LNCaP clone FGC (cell line): Measurements from ENCODE around the gene HMCN2.

Source experiments
- DNase-seq: peaks from one replicate; pipeline ENCODE4 v3.0.0-alpha.2; 2011; ENCODE audit warnings: low read depth
- H3K4me3 ChIP-seq: 2 replicates; pipeline ENCODE4 v1.5.1; 2011; ENCODE audit warnings: mild to moderate bottlenecking, low read depth, low read length, control low read depth
- TF ChIP-seq, protein P1 (sequence below): IDR thresholded peaks from 2 replicates; pipeline ENCODE4 v1.5.1; 2012; ENCODE audit warnings: mild to moderate bottlenecking; ENCODE audit not compliant: control insufficient read depth, insufficient read depth; ENCODE audit errors: extremely low read depth

HMCN2 gene

DNA sequence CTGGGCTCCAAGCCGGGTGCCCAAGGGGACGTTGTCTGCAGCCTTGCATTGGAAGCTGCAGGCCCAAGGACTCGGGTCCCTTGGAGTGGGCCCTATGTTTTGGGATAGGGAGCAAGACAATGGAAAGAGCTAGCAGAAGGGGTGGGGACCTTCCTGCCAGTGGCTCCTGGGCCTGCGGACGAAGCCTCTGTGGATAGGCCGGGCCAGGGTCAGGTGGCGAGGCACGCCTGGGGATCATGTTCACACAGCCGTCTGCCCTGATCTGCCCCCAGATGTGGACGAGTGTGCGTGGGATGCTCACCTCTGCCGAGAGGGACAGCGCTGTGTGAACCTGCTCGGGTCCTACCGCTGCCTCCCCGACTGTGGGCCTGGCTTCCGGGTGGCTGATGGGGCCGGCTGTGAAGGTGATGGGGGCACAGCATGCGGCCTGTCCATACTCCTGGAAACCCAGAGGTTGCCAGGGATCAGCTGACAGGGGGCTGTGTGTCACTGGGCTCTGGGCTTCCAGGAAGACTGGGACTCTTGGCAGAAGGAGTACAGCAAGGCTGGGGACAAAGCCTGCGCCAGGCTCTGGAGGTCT is 162.6 kb downstream of the HMCN2 start:
- TF ChIP-seq, protein P1, sequence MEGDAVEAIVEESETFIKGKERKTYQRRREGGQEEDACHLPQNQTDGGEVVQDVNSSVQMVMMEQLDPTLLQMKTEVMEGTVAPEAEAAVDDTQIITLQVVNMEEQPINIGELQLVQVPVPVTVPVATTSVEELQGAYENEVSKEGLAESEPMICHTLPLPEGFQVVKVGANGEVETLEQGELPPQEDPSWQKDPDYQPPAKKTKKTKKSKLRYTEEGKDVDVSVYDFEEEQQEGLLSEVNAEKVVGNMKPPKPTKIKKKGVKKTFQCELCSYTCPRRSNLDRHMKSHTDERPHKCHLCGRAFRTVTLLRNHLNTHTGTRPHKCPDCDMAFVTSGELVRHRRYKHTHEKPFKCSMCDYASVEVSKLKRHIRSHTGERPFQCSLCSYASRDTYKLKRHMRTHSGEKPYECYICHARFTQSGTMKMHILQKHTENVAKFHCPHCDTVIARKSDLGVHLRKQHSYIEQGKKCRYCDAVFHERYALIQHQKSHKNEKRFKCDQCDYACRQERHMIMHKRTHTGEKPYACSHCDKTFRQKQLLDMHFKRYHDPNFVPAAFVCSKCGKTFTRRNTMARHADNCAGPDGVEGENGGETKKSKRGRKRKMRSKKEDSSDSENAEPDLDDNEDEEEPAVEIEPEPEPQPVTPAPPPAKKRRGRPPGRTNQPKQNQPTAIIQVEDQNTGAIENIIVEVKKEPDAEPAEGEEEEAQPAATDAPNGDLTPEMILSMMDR: no peak
- no peak for DNase-seq
- H3K4me3 ChIP-seq: no peak overlapping the region

DNA sequence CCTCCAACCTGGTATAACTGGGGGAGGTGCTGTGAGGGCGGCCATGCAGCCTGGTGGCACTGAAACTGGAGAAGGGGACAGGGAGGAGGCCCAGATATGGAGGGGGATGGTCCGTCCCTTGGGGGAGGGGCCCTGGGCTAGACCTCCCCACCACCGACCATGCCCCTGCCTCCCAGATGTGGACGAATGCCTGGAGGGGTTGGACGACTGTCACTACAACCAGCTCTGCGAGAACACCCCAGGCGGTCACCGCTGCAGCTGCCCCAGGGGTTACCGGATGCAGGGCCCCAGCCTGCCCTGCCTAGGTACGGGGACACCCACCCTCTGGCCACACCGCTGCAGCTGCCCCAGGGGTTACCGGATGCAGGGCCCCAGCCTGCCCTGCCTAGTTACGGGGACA is 163.8 kb downstream of the HMCN2 start:
- H3K4me3 ChIP-seq: no peak overlapping the region
- TF ChIP-seq, protein P1: no peak
- no peak for DNase-seq

DNA sequence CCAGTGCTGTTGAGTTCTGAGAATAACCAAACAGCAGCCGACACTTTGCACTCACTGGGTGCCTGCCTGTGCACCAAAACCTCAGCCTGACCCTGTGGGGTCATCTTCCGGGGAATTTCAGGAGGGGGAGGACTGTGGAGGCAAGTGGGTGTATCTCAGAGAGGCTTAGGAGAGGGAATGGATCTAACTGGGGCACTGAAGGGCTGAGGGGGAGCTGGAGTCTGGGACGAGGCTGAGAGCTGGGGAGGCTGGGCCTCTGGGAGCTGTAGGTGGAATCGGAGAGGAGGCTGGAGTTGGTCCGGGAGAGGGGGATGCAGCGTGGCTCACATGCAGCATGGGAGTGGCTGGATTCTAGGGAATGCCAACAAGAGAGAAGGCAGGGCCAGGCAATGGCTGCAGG is 164.3 kb downstream of the HMCN2 start:
- H3K4me3 ChIP-seq: no peak overlapping the region
- TF ChIP-seq, protein P1: no peak
- DNase-seq: no peak

DNA sequence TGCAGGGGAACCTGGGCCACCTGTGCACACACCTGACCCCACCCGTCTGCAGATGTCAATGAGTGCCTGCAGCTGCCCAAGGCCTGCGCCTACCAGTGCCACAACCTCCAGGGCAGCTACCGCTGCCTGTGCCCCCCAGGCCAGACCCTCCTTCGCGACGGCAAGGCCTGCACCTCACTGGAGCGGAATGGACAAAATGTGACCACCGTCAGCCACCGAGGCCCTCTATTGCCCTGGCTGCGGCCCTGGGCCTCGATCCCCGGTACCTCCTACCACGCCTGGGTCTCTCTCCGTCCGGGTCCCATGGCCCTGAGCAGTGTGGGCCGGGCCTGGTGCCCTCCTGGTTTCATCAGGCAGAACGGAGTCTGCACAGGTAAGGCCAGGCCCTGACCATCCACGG is 164.7 kb downstream of the HMCN2 start:
- no peak for DNase-seq
- H3K4me3 ChIP-seq: no peak overlapping the region
- TF ChIP-seq, protein P1: no peak

DNA sequence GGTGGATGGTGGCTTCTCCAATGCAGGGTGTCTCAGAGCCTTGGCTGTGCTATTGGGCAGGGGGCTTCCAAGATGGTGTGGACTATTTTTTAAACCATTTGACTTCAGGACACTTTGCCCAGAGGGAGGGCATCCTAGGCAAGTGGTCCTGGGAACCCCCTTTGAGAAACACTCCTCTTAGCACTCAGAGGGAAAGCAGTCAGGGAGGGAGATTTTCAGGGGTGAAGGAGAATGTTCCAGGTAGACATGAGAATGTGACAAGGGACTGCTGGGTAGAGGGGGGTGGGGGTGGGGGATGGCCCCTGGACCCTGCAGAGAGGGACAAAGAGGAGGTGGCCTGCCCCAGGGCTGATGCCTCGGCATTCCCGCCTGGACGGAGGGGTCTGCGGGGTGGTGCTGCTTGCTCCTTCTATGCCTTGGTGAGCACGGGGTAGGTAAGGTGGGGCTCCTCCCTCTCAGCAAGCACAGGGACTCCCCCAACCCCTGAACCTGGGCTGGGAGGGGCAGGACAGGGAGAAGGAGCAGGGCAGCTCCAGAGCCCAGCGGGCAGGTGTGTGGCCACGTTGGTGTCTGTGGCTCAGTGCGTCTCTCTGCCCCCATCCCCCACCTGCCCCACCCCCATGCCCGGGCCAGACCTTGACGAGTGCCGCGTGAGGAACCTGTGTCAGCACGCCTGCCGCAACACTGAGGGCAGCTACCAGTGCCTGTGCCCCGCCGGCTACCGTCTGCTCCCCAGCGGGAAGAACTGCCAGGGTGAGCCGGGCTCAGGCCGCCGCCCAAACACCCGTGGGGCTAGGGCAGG is 165.4 kb downstream of the HMCN2 start:
- no peak overlapping the region for H3K4me3 ChIP-seq
- DNase-seq: no peak

DNA sequence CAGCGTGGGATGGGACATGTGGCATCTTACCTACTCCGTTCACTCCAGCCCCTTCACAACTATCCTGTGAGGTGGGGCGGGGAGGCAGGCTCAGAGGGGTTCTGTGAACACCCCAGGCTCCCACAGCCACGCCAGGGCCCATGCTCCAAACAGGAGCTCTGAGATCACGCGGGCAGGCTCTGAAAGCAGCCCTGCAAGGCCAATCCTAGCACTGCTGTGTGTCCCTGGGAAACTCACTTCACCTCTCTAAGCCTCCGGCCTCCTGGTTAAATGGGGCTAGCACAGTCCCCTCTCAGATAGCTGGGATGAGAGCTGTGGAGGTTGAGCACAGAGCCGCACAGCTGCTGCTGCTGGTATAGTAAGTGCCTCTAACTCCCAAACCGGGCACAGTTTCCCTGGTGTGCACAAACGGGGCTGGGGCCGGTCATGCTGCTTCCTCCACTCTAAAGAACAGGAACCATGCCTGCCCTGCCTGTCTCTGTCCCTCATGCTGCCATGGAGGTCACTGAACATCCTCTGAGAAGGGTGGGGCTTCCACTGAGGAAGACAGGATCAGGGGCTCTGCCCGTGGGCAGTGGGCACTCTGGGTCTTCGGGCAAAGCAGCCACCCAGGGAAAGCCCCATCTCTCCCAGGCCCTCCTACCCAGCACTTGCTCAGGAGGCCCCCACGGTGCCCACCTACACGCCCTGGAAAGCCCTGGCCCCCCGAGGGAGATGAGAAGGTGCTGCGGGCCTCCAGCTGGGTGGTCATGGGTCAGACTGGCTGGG is 166.2 kb downstream of the HMCN2 start:
- H3K4me3 ChIP-seq: no peak overlapping the region
- no peak for DNase-seq
- TF ChIP-seq, protein P1: no peak

More for the DNA sequence above, 165.4 kb downstream of the HMCN2 start:
- TF ChIP-seq, protein P1: no peak
